Pancreas (tissue), 10 donors: ENCODE measurements around the gene EPM2AIP1. TPM values are rescaled to one million over a fixed set of nuclear protein-coding genes. Genes with fewer than 3 reads are reported as not detected.

Experiments
- ATAC-seq, 4 donors: fragments of 200-7000 bp; cut with Tn5 transposase; one replicate each; pipeline versions ENCODE4 v1.8.0 to v1.9.1; 2020; ENCODE audit warnings: mild to moderate bottlenecking in 4 of 4, moderate library complexity in 4 of 4
- DNase-seq, 6 donors: peaks; one replicate each; pipeline ENCODE4 v3.0.0-alpha.2; 2020
- FAIRE-seq: peaks from 2 replicates; lab custom pipeline; 2012; peaks lifted over from hg19 to GRCh38; lab: Jason Lieb, UNC
- H3K27ac ChIP-seq, 4 donors: fragments of 200-600 bp; sonication (generic); 1 replicate in 3 of 4; 2 replicates in 1 of 4; pipeline versions ENCODE4 v1.5.0 to v1.8.0; 2020
- H3K27me3 ChIP-seq, 4 donors: fragments of 200-600 bp; one replicate each; pipeline ENCODE4 v1.8.0; 2021
- H3K36me3 ChIP-seq, 3 donors: fragments of 200-600 bp; sonication (generic) in 1 of 3; one replicate each; pipeline versions ENCODE4 v1.5.0 to v1.8.0; 2020 to 2021
- H3K4me1 ChIP-seq, 3 donors: fragments of 200-600 bp; one replicate each; pipeline ENCODE4 v1.8.0; 2021
- H3K4me3 ChIP-seq, 4 donors: fragments of 200-600 bp; sonication (generic) in 2 of 4; one replicate each; pipeline versions ENCODE4 v1.5.0 to v1.8.0; 2020 to 2021
- H3K9me3 ChIP-seq, 4 donors: fragments of 200-600 bp; one replicate each; pipeline ENCODE4 v1.8.0; 2021
- CTCF ChIP-seq, 4 donors: fragments of 200-600 bp; sonication (generic) in 3 of 4; IDR thresholded peaks; one replicate each; pipeline versions ENCODE4 v1.5.0 to v1.8.0; 2021; ENCODE audit warnings: antibody characterized with exemption in 4 of 4
- WGBS, 2 donors: extraction: QIAGEN DNeasy Blood & Tissue Kit; methylation state at CpG; one replicate each; pipeline ENCODE4 v1.1.7; 2013; 5-methylcytosine and 5-hydroxymethylcytosine counted together
- intact Hi-C, 3 donors: fragments of 100-400 bp; cut with DNase I; formaldehyde crosslinking; loops; one replicate each; pipeline versions ENCODE4 v1.11.1 to v1.14.2; 2022
- polyA plus RNA-seq, 2 donors: library from polyadenylated mRNA; stranded (reverse); fragments of 200-250 nt; gene quantifications; one replicate each; pipeline ENCODE4 v1.2.3, GENCODE V29; 2013
- total RNA-seq, 6 donors: library from RNA; stranded (reverse); fragmentation: NEBNext Ultra II Directional in 4 of 6; extraction: Animal tissue kit (Norgen Biotek cat#: 25700) in 4 of 6; gene quantifications; one replicate each; pipeline versions ENCODE4 v1.2.1 to v1.2.4, GENCODE V29; 2021 to 2023
- donor health status: healthy with polysubstance abuse.
- donor health status: DM: no; HTN: no; CAD: no; lungs with moderate emphysema.
- donor health status: DM: no; HTN: no; CAD: no.
- donor health status: control.
- donor health status: control.
- donor health status: Bipolar disorder and iron deficiency.
- donor health status: DM: yes; HTN: yes; CAD: no.
- donor health status: DM: no; HTN: no; CAD: no.
- donor health status: DM: no; HTN: no; CAD: no.
- donor health status: DM: yes; HTN: yes; CAD: no.

The EPM2AIP1 gene
- total and polyA plus RNA-seq, 8 donors = 2.9 to 8.7 (median 6.2) TPM

GRCh38 chr3:36989568-36989967, 3.4 kb downstream of the EPM2AIP1 start:
- Histone ChIP-seq H3K27ac (no peak overlapping the region), H3K9me3 (no peaks in the 10 kb centered on the region), H3K36me3 (peaks cover 0 to 25% (median 0%) of the 10 kb centered on the region in 3 donors), H3K27me3 (no peaks in the 10 kb centered on the region), H3K4me1 (peaks cover 25 to 37% (median 32%) of the 10 kb centered on the region in 3 donors), H3K4me3 (peak overlapping the region in 1 of 4 donors; percentile 1)
- DNase-seq (no peak), FAIRE-seq (no peak), ATAC-seq (no peak)
- no peak for TF ChIP-seq CTCF (IDR thresholded peaks at IDR 0.05)
- intact Hi-C loops = no loop called here

- TF ChIP-seq CTCF (IDR thresholded peaks at IDR 0.05) = no peak
- peaks cover 25 to 34% (median 28%) of the 10 kb centered on the region in 3 donors for H3K4me1 ChIP-seq
- no peaks in the 10 kb centered on the region for H3K9me3 ChIP-seq
- H3K27me3 ChIP-seq = no peaks in the 10 kb centered on the region
- H3K27ac ChIP-seq = no peak overlapping the region
- DNase-seq (no peak), FAIRE-seq (no peak), ATAC-seq (no peak)
- peak overlapping the region in 1 of 4 donors; percentile 1 for H3K4me3 ChIP-seq
- 59 to 78% methylated on average over 3 of the region's 3 CpGs for WGBS, 2 donors
- H3K36me3 ChIP-seq = peaks cover 0 to 26% (median 0%) of the 10 kb centered on the region in 3 donors
- intact Hi-C loops = no loop called here
Observed at GRCh38 chr3:36989005-36989404, 3.9 kb downstream of the EPM2AIP1 start.

- H3K36me3 ChIP-seq = peaks cover 0 to 26% (median 1%) of the 10 kb centered on the region in 3 donors
- no peak overlapping the region for H3K4me3 ChIP-seq
- no peak for ATAC-seq
- DNase-seq = no peak
- no peak for TF ChIP-seq CTCF (IDR thresholded peaks at IDR 0.05)
- no peaks in the 10 kb centered on the region for H3K27me3 ChIP-seq
- 90 to 95% methylated on average over 2 of the region's 2 CpGs for WGBS, 2 donors
- intact Hi-C loops = no loop called here
- H3K27ac ChIP-seq = no peak overlapping the region
- peaks cover 25 to 34% (median 28%) of the 10 kb centered on the region in 3 donors for H3K4me1 ChIP-seq
- FAIRE-seq = no peak
- no peaks in the 10 kb centered on the region for H3K9me3 ChIP-seq
Observed at GRCh38 chr3:36988356-36988755, 4.6 kb downstream of the EPM2AIP1 start.

- no peak for ATAC-seq
- no peak for TF ChIP-seq CTCF (IDR thresholded peaks at IDR 0.05)
- intact Hi-C loops = no loop called here
- no peak overlapping the region for H3K27ac ChIP-seq
- no peaks in the 10 kb centered on the region for H3K4me1 ChIP-seq
- DNase-seq = no peak
- no peaks in the 10 kb centered on the region for H3K9me3 ChIP-seq
- FAIRE-seq = no peak
- 97 to 98% methylated on average over 4 of the region's 4 CpGs for WGBS, 2 donors
- H3K36me3 ChIP-seq = peaks cover 0 to 18% (median 4%) of the 10 kb centered on the region in 3 donors
- no peaks in the 10 kb centered on the region for H3K27me3 ChIP-seq
- no peak overlapping the region for H3K4me3 ChIP-seq
Observed at GRCh38 chr3:36981006-36981405, 11.9 kb downstream of the EPM2AIP1 start.

GRCh38 chr3:36973139-36973538, 19.8 kb downstream of the EPM2AIP1 start:
- TF ChIP-seq CTCF (IDR thresholded peaks at IDR 0.05) = no peak
- 88 to 93% methylated on average over 1 of the region's 1 CpG for WGBS, 2 donors
- Histone ChIP-seq H3K4me1 (no peaks in the 10 kb centered on the region), H3K36me3 (no peaks in the 10 kb centered on the region), H3K27ac (no peak overlapping the region), H3K9me3 (no peaks in the 10 kb centered on the region), H3K4me3 (no peak overlapping the region), H3K27me3 (no peaks in the 10 kb centered on the region)
- DNase-seq = no peak
- no peak for ATAC-seq
- no peak for FAIRE-seq
- intact Hi-C loops = no loop called here
